Measurements from ENCODE around the gene AMOTL1.

The AMOTL1 gene

DNA sequence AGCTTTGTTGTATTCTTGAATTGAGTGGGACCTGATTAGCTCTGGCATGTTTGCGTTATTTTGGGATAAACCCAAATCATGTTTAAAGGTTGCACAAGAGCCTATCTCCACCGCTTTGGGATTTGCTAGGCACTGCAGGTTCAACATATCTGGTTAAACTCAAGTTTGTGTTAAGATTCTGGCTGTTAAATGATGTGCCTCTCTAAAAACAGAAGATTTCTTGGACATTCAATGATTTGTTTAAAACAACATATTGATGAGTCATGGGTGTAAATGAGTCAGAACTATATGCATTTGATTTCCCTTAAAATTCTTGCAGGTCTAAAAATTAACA, 67.4 kb downstream of the AMOTL1 start:
- no peak overlapping the region for H3K4me3 ChIP-seq (replicated peaks; ENCODE audit: low read depth, low read length)
- DNase-seq (ENCODE audit: low read depth), result peak; percentile 30
- no peak for TF ChIP-seq CTCF (IDR thresholded peaks at IDR 0.05; ENCODE audit: low read length, missing control alignments)

- DNase-seq (ENCODE audit: low read depth), result no peak
- H3K4me3 ChIP-seq (replicated peaks; ENCODE audit: low read depth, low read length), result no peak overlapping the region
- TF ChIP-seq CTCF (IDR thresholded peaks at IDR 0.05; ENCODE audit: low read length, missing control alignments), result no peak
Observed at GRCh38 chr11:94837317-94837716, 69.2 kb downstream of the AMOTL1 start.

DNA sequence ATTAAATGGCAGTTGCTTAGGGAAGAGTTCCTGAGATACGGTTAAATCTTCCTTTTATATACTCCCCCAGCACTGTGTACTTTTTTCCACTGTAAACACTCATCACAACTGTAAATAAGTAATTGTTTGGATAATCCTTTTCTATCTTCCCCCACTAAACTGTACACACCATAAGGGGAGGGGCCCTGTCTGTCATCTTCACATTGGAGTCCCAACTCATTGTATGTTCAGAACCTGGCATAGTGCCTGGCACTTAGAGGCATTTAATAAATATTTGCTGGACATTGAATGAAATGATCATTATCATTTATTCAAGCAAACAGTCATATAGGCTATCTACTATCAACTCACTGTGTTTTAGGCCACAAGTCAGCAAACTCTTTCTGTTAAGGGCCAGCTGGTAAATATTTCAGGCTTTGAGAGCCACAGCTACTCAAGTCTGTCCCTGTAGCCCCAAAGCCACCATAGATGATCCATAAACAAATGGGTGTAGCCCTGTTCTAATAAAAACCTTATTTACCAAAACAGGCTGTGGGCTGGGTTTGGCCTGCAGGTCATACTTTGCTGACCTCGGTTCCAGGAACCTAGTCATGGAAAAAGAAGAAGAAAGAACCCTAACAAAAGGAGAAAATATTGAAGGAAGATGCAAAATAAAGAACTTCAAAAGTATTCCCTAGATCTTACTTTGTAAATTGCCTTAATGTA, 70.0 kb downstream of the AMOTL1 start:
- no peak for TF ChIP-seq CTCF (IDR thresholded peaks at IDR 0.05; ENCODE audit: low read length, missing control alignments)
- no peak overlapping the region for H3K4me3 ChIP-seq (replicated peaks; ENCODE audit: low read depth, low read length)
- DNase-seq (ENCODE audit: low read depth), result no peak

GRCh38 chr11:94840209-94840608, 72.1 kb downstream of the AMOTL1 start:
- no peak for TF ChIP-seq CTCF (IDR thresholded peaks at IDR 0.05; ENCODE audit: low read length, missing control alignments)
- no peak for DNase-seq (ENCODE audit: low read depth)
- no peak overlapping the region for H3K4me3 ChIP-seq (replicated peaks; ENCODE audit: low read depth, low read length)

DNA sequence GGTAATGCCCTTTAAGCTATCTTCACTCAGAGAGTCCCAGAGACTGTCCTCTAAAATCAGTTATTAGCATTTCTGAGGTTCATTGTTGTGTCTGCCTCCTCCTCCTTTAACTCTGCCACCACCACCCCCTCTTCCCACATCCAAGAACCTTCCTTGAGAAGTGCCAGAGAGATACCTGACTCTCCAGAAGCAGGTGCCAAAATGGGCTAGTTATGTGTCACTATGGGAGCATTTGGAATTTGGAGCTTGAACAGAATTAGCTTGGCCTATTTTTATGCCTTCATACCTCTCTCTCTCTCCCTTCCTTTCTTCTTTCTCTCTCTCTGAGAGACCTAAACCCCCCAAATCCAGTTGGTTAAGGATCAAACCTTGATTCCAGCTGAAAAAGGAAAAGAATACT, 75.9 kb downstream of the AMOTL1 start:
- no peak for DNase-seq (ENCODE audit: low read depth)
- no peak for TF ChIP-seq CTCF (IDR thresholded peaks at IDR 0.05; ENCODE audit: low read length, missing control alignments)
- H3K4me3 ChIP-seq (replicated peaks; ENCODE audit: low read depth, low read length), result no peak overlapping the region

- DNase-seq (ENCODE audit: low read depth), result no peak
- H3K4me3 ChIP-seq (replicated peaks; ENCODE audit: low read depth, low read length), result no peak overlapping the region
- TF ChIP-seq CTCF (IDR thresholded peaks at IDR 0.05; ENCODE audit: low read length, missing control alignments), result no peak
Observed at GRCh38 chr11:94845622-94846021, 77.5 kb downstream of the AMOTL1 start.

DNA sequence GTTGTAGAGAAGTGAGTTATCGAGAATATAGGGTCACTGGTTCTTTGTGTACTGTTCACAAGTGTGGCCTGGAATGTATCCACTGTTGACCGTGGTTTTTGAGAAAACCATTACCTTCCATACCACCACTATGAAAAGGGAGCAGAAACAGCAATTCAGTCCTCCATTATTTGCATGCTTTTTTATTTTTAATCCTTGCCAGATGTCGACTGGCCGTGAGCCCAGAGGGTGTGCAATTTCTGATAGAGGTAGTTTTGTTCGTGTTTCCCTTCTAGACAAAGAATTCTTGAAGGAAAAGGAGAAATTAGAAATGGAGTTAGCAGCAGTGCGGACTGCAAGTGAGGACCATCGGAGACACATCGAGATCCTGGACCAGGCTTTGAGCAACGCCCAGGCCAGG, 81.7 kb downstream of the AMOTL1 start:
- DNase-seq (ENCODE audit: low read depth), result peak; percentile 69
- no peak overlapping the region for H3K4me3 ChIP-seq (replicated peaks; ENCODE audit: low read depth, low read length)
- TF ChIP-seq CTCF (IDR thresholded peaks at IDR 0.05; ENCODE audit: low read length, missing control alignments), result no peak

Data from fibroblast of pulmonary artery (primary cell).